Neural crest cell (in vitro differentiated cells): Measurements from ENCODE around the gene VPS13D. TPM values are rescaled to one million over a fixed set of nuclear protein-coding genes. Genes with fewer than 3 reads are reported as not detected.
A peak's percentile ranks its signal among the peaks of the same experiment; 100 is the strongest.

ENCODE experiments used
- DNase-seq: peaks from one replicate; pipeline ENCODE4 v3.0.0; 2021; ENCODE audit warnings: low read depth, mixed read lengths, low spot score
- H3K27ac Mint-ChIP-seq: one replicate; pipeline ENCODE4 v1.8.0; 2021; ENCODE audit warnings: mild to moderate bottlenecking, mixed read lengths; ENCODE audit not compliant: unreplicated experiment
- H3K27me3 Mint-ChIP-seq: 2 replicates; pipeline ENCODE4 v1.8.0; 2021; ENCODE audit warnings: low read depth, mild to moderate bottlenecking, mixed read lengths
- H3K36me3 Mint-ChIP-seq: 2 replicates; pipeline ENCODE4 v1.8.0; 2021; ENCODE audit warnings: low read depth, mild to moderate bottlenecking, mixed read lengths
- H3K4me1 Mint-ChIP-seq: 2 replicates; pipeline ENCODE4 v1.8.0; 2021; ENCODE audit warnings: mixed read lengths
- H3K4me3 Mint-ChIP-seq: one replicate; pipeline ENCODE4 v1.8.0; 2021; ENCODE audit warnings: mild to moderate bottlenecking, mixed read lengths
- H3K9me3 Mint-ChIP-seq: 2 replicates; pipeline ENCODE4 v1.8.0; 2021; ENCODE audit warnings: mixed read lengths
- total RNA-seq: library from RNA; stranded (reverse); gene quantifications from 2 replicates; pipeline ENCODE4 v1.2.1, GENCODE V29; 2021
- TF ChIP-seq, protein P1 (sequence below): fragments of 200-600 bp; sonication (generic); conservative IDR thresholded peaks from 2 replicates; pipeline ENCODE4 v1.5.0; 2021; ENCODE audit warnings: antibody characterized with exemption, mild to moderate bottlenecking

The VPS13D gene
- total RNA-seq, 1 donor from 2014 or later = 24.5 TPM

DNA sequence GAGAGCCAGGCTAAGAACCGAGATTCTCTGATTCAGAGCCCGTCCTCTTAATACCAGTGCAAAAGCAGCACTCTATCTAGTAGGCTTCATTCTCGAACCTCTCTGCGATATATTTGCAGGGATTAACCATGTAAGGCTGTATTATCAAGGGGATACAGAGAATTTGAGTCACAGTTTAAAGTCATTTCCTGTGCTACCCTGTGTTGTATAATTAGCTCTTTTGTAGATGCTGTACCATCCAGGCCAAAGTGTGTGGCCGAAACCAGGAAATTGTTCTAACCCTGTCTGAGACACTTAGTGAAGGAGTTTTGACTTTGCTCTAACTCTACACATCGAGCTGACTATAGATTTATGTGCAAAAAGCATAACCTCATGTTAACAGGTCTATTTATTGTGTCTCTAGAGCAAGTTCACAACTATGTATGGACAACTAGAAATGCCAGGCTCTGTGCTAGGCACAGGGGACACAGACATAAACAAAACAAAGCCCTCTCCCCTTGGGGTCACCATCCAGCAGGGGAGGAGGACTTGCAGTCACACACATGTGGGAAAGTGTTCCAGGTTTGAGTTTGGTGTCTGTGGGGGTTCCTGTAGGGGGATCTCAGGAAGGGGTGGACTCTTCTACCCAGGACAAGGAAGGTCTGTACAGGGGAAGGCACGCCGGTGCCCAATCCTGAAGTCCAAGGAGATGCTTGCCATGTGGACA lies 206.0 kb downstream of the VPS13D start:
- no peaks in the 10 kb centered on the region for H3K27me3 Mint-ChIP-seq
- peak overlapping the region; percentile 70 for H3K27ac Mint-ChIP-seq
- TF ChIP-seq, protein P1, sequence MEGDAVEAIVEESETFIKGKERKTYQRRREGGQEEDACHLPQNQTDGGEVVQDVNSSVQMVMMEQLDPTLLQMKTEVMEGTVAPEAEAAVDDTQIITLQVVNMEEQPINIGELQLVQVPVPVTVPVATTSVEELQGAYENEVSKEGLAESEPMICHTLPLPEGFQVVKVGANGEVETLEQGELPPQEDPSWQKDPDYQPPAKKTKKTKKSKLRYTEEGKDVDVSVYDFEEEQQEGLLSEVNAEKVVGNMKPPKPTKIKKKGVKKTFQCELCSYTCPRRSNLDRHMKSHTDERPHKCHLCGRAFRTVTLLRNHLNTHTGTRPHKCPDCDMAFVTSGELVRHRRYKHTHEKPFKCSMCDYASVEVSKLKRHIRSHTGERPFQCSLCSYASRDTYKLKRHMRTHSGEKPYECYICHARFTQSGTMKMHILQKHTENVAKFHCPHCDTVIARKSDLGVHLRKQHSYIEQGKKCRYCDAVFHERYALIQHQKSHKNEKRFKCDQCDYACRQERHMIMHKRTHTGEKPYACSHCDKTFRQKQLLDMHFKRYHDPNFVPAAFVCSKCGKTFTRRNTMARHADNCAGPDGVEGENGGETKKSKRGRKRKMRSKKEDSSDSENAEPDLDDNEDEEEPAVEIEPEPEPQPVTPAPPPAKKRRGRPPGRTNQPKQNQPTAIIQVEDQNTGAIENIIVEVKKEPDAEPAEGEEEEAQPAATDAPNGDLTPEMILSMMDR = no peak
- no peak overlapping the region for H3K4me3 Mint-ChIP-seq
- DNase-seq = no peak
- no peaks in the 10 kb centered on the region for H3K9me3 Mint-ChIP-seq
- peaks cover 22% of the 10 kb centered on the region for H3K36me3 Mint-ChIP-seq
- peaks cover 34% of the 10 kb centered on the region for H3K4me1 Mint-ChIP-seq

DNA sequence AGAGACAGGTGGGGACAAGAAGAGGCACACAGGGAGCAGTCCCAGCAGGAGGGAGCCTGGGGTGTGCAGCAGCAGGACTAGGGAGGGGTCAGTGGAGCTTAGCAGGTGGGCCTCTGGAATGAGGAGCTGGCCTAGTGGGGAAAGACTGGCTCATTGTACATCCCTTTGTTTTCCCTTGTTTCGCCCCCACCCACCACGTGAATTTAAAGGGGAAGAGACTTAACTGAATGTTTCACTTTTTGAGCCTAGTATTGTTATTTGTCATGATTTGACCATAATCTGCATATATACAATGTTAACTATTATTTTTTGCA lies 206.5 kb downstream of the VPS13D start:
- Mint-ChIP-seq H3K36me3 (peaks cover 22% of the 10 kb centered on the region), H3K9me3 (no peaks in the 10 kb centered on the region), H3K4me3 (no peak overlapping the region), H3K4me1 (peaks cover 34% of the 10 kb centered on the region), H3K27me3 (no peaks in the 10 kb centered on the region), H3K27ac (peak overlapping the region; percentile 70)
- no peak for DNase-seq
- TF ChIP-seq, protein P1 = no peak

DNA sequence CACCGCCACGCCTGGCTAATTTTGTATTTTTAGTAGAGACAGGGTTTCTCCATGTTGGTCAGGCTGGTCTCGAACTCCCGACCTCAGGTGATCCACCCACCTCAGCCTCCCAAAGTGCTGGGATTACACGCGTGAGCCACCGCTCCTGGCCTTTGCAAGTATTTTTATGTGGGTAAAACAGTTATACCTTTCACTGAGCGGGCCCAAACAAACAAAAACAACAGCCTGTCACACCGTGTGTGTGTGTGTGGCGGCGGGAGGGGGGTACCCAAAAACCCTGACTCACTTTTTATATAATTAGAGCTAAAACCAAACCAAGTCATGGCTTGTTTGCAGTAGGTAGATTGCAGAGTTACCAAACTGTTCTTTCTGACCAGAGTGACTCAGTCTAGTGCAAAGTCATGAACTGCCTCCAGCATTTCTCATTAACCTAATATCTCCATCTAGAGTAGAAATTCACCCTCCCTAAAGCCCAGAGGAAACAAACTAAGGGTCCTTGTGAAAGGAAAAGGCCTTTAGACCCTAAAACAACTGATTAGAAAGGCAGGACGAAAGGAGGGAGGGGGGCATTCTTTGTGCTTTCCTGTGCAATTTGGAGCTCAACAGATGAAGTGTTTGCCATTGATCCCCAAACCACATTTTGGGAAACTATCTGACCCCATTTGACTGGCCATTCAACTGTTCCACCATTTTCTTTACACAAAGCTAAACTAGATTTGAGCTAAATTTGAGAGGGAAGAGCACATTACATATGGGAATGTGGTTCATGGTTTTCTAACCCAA lies 207.2 kb downstream of the VPS13D start:
- no peaks in the 10 kb centered on the region for H3K27me3 Mint-ChIP-seq

DNA sequence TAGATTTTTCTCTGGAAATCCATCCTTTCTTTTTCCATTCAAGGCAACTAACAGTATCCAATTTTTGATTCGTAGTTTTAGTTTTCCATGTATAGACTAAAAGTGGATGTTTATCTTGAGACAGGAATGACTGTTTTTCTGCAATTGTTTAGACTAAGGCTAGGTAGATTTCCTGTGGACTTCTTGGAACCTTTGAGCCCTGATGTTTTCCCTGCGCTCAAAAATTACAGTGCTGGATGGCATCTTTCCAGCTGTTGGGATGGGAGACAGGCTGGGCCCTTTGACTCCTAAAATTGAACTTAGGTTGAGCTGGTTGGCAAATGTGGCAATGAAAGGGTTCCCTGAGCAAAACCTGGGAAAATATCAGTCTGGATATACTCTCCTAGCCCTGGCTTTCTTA lies 207.8 kb downstream of the VPS13D start:
- Mint-ChIP-seq H3K4me3 (no peak overlapping the region), H3K27me3 (no peaks in the 10 kb centered on the region), H3K27ac (no peak overlapping the region), H3K9me3 (no peaks in the 10 kb centered on the region), H3K36me3 (peaks cover 22% of the 10 kb centered on the region), H3K4me1 (peaks cover 34% of the 10 kb centered on the region)
- TF ChIP-seq, protein P1 = no peak
- DNase-seq = no peak

More for the DNA sequence above, 207.2 kb downstream of the VPS13D start:
- Mint-ChIP-seq H3K9me3 (no peaks in the 10 kb centered on the region), H3K4me1 (peaks cover 34% of the 10 kb centered on the region), H3K27ac (no peak overlapping the region), H3K36me3 (peaks cover 22% of the 10 kb centered on the region), H3K4me3 (no peak overlapping the region)
- DNase-seq = no peak
- TF ChIP-seq, protein P1 = no peak

- Mint-ChIP-seq H3K27me3 (no peaks in the 10 kb centered on the region), H3K36me3 (peaks cover 23% of the 10 kb centered on the region), H3K4me1 (peaks cover 28% of the 10 kb centered on the region), H3K9me3 (no peaks in the 10 kb centered on the region), H3K4me3 (no peak overlapping the region), H3K27ac (no peak overlapping the region)
- TF ChIP-seq, protein P1 = no peak
- no peak for DNase-seq
Observed at GRCh38 chr1:12438349-12438924, 208.6 kb downstream of the VPS13D start.
